Measurements from ENCODE around the gene MCM7. TPM values are rescaled to one million over a fixed set of nuclear protein-coding genes. Genes with fewer than 3 reads are reported as not detected.

MCM7 gene
- total and polyA plus RNA-seq, 10 of the 15 experiments (the other 5 are each of a cell fraction or from before 2014, with no cell fraction given), result 183 to 383 (median 244) TPM

DNA sequence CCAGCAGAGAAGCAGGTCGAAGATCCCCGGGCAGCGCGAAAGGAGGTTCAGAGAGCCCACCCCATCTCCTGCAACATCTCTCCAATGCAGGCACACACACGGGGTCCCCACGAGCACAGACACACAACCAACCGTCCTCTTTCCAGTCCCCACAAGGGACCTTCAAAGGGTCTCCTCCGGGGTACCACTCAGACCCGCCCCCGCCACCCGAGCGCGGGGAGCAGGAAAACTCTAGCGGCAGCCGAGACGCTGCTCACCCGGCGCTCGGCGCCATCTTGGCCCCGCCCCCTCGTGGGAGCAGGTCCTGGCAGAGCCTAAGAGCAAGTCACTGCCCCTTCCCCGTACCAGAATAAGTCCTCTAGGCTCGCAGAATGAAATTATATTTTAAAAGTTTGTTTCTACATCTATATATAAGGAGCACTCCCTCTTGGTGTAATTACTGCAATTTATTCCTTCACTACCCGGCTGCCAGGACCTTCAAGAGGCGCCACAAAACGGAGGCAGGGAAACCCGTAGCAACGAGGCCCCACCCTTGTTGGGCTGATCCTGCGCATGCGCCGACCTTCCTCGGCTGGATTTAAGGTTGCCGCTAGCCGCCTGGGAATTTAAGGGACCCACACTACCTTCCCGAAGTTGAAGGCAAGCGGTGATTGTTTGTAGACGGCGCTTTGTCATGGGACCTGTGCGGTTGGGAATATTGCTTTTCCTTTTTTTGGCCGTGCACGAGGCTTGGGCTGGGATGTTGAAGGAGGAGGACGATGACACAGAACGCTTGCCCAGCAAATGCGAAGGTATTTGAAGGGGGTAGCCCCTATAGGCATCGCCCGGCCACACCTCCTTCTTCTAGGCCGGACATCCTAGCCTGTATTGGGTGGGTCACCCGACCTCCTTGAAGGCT lies 18.1 kb upstream of the MCM7 start, which contains the start of the genes CNPY4 and TAF6 (continued):
- TF ChIP-seq, protein P1, sequence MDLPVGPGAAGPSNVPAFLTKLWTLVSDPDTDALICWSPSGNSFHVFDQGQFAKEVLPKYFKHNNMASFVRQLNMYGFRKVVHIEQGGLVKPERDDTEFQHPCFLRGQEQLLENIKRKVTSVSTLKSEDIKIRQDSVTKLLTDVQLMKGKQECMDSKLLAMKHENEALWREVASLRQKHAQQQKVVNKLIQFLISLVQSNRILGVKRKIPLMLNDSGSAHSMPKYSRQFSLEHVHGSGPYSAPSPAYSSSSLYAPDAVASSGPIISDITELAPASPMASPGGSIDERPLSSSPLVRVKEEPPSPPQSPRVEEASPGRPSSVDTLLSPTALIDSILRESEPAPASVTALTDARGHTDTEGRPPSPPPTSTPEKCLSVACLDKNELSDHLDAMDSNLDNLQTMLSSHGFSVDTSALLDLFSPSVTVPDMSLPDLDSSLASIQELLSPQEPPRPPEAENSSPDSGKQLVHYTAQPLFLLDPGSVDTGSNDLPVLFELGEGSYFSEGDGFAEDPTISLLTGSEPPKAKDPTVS (IDR thresholded peaks at IDR 0.05; ENCODE audit: low read depth, low read length), result 0 out of 2 replicates have a peak, but pooled peaks have one; percentile 50
- TF ChIP-seq, protein P2, sequence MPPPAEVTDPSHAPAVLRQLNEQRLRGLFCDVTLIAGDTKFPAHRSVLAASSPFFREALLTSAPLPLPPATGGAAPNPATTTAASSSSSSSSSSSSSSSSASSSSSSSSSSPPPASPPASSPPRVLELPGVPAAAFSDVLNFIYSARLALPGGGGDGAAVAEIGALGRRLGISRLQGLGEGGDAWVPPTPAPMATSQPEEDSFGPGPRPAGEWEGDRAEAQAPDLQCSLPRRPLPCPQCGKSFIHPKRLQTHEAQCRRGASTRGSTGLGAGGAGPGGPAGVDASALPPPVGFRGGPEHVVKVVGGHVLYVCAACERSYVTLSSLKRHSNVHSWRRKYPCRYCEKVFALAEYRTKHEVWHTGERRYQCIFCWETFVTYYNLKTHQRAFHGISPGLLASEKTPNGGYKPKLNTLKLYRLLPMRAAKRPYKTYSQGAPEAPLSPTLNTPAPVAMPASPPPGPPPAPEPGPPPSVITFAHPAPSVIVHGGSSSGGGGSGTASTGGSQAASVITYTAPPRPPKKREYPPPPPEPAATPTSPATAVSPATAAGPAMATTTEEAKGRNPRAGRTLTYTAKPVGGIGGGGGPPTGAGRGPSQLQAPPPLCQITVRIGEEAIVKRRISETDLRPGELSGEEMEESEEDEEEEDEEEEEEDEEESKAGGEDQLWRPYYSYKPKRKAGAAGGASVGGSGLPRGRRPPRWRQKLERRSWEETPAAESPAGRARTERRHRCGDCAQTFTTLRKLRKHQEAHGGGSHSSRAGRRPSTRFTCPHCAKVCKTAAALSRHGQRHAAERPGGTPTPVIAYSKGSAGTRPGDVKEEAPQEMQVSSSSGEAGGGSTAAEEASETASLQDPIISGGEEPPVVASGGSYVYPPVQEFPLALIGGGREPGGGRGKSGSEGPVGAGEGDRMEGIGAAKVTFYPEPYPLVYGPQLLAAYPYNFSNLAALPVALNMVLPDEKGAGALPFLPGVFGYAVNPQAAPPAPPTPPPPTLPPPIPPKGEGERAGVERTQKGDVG (CRISPR knock-in tag; IDR thresholded peaks at IDR 0.05), result no peak
- TF ChIP-seq, protein P3, sequence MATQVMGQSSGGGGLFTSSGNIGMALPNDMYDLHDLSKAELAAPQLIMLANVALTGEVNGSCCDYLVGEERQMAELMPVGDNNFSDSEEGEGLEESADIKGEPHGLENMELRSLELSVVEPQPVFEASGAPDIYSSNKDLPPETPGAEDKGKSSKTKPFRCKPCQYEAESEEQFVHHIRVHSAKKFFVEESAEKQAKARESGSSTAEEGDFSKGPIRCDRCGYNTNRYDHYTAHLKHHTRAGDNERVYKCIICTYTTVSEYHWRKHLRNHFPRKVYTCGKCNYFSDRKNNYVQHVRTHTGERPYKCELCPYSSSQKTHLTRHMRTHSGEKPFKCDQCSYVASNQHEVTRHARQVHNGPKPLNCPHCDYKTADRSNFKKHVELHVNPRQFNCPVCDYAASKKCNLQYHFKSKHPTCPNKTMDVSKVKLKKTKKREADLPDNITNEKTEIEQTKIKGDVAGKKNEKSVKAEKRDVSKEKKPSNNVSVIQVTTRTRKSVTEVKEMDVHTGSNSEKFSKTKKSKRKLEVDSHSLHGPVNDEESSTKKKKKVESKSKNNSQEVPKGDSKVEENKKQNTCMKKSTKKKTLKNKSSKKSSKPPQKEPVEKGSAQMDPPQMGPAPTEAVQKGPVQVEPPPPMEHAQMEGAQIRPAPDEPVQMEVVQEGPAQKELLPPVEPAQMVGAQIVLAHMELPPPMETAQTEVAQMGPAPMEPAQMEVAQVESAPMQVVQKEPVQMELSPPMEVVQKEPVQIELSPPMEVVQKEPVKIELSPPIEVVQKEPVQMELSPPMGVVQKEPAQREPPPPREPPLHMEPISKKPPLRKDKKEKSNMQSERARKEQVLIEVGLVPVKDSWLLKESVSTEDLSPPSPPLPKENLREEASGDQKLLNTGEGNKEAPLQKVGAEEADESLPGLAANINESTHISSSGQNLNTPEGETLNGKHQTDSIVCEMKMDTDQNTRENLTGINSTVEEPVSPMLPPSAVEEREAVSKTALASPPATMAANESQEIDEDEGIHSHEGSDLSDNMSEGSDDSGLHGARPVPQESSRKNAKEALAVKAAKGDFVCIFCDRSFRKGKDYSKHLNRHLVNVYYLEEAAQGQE (IDR thresholded peaks at IDR 0.05; ENCODE audit: low read depth, low read length), result 0 out of 2 replicates have a peak, but pooled peaks have one; percentile 54
- TF ChIP-seq SMC3 (IDR thresholded peaks at IDR 0.05; ENCODE audit: borderline replicate concordance, low read length) (no peak), WRNIP1 (IDR thresholded peaks at IDR 0.05; ENCODE audit: borderline replicate concordance, low read depth, low read length) (0 out of 2 replicates have a peak, but pooled peaks have one; percentile 3), LARP7 (IDR thresholded peaks at IDR 0.05) (peak; percentile 18), EP300 (IDR thresholded peaks at IDR 0.05; ENCODE audit: borderline replicate concordance in 1 of 2, control insufficient read depth in 1 of 2, low read depth in 2 of 2, low read length in 2 of 2) (peak in 1 of 2 experiments; percentile 47; a peak in 1 of 4 replicates), NR2F1 (conservative IDR thresholded peaks at IDR 0.05) (peak; percentile 82), YY1 (IDR thresholded peaks at IDR 0.05; ENCODE audit: low read depth, low read length) (peak; percentile 100), CBX5 (IDR thresholded peaks at IDR 0.05; ENCODE audit: low read depth) (no peak)
- TF ChIP-seq, protein P4, sequence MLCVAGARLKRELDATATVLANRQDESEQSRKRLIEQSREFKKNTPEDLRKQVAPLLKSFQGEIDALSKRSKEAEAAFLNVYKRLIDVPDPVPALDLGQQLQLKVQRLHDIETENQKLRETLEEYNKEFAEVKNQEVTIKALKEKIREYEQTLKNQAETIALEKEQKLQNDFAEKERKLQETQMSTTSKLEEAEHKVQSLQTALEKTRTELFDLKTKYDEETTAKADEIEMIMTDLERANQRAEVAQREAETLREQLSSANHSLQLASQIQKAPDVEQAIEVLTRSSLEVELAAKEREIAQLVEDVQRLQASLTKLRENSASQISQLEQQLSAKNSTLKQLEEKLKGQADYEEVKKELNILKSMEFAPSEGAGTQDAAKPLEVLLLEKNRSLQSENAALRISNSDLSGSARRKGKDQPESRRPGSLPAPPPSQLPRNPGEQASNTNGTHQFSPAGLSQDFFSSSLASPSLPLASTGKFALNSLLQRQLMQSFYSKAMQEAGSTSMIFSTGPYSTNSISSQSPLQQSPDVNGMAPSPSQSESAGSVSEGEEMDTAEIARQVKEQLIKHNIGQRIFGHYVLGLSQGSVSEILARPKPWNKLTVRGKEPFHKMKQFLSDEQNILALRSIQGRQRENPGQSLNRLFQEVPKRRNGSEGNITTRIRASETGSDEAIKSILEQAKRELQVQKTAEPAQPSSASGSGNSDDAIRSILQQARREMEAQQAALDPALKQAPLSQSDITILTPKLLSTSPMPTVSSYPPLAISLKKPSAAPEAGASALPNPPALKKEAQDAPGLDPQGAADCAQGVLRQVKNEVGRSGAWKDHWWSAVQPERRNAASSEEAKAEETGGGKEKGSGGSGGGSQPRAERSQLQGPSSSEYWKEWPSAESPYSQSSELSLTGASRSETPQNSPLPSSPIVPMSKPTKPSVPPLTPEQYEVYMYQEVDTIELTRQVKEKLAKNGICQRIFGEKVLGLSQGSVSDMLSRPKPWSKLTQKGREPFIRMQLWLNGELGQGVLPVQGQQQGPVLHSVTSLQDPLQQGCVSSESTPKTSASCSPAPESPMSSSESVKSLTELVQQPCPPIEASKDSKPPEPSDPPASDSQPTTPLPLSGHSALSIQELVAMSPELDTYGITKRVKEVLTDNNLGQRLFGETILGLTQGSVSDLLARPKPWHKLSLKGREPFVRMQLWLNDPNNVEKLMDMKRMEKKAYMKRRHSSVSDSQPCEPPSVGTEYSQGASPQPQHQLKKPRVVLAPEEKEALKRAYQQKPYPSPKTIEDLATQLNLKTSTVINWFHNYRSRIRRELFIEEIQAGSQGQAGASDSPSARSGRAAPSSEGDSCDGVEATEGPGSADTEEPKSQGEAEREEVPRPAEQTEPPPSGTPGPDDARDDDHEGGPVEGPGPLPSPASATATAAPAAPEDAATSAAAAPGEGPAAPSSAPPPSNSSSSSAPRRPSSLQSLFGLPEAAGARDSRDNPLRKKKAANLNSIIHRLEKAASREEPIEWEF (IDR thresholded peaks at IDR 0.05; ENCODE audit: insufficient replicate concordance, low read depth, low read length), result peak; percentile 59
- TF ChIP-seq, protein P5, sequence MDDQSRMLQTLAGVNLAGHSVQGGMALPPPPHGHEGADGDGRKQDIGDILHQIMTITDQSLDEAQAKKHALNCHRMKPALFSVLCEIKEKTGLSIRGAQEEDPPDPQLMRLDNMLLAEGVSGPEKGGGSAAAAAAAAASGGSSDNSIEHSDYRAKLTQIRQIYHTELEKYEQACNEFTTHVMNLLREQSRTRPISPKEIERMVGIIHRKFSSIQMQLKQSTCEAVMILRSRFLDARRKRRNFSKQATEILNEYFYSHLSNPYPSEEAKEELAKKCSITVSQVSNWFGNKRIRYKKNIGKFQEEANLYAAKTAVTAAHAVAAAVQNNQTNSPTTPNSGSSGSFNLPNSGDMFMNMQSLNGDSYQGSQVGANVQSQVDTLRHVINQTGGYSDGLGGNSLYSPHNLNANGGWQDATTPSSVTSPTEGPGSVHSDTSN (IDR thresholded peaks at IDR 0.05; ENCODE audit: insufficient replicate concordance, low read depth, low read length), result peak; percentile 53
